ENCODE data around the gene SIK1.
"Not testable (repeated sequence)": the region's sequence is repeated elsewhere in the genome, so short reads cannot be mapped to it uniquely, and the experiment has no call there.

SIK1 gene

DNA sequence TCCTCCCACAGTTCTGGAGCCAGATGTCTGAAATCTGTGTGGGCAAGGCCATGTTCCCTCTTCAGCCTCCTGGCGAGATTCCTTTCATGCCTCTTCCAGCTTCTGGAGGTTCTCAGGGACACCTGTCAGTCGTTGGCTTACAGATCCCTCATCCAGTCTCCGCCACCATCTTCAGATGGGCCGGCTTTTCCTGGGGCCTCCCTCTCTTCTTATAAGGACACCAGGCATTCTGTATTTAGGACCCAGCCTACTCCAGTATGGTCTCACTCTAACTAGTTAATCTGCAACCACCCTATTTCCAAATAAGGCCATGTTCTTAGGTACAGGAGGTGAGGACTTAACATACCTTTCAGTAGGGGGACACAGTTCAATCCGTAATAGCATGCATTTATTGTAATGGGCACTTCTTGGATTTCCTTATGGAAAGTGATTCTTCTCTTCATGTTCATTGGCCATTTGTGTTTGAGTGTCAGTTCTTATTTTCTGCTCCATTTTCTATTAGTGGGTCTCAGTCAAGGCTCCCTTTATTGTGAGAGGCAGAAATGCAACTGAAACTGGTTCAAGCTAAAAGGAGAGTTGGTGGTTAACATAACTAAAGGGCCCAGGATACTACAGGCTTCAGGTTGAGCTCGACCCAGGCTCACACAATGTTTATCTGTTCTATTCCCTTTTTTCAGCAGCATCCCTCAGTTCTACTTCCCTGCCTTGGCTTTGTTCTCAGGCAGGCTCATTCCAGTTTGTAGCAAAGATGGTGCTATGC is 12.6 kb upstream of the SIK1 start:
- DNase-seq (ENCODE audit: low spot score): not testable (repeated sequence)

DNA sequence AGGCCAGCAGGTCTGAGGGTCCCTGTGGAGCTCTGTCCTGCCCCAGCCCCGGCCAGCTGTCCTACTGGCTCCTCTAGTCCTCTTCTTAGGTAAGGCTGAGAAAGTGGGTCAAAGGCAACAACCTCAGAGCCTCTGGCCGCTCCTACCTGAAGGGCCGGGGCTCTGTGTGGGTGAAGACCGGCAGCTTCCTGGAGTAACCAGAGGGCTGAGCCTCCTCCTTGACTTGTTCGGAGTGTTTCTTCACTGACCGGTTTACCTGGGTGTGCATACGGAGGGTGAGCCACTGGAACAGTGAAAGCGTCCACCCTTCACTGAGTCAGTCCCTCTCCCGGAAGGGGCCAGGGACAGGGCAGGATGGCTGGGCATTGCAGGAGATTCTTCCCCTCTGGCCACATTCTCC is 9.3 kb upstream of the SIK1 start:
- not testable (repeated sequence) for DNase-seq (ENCODE audit: low spot score)

DNA sequence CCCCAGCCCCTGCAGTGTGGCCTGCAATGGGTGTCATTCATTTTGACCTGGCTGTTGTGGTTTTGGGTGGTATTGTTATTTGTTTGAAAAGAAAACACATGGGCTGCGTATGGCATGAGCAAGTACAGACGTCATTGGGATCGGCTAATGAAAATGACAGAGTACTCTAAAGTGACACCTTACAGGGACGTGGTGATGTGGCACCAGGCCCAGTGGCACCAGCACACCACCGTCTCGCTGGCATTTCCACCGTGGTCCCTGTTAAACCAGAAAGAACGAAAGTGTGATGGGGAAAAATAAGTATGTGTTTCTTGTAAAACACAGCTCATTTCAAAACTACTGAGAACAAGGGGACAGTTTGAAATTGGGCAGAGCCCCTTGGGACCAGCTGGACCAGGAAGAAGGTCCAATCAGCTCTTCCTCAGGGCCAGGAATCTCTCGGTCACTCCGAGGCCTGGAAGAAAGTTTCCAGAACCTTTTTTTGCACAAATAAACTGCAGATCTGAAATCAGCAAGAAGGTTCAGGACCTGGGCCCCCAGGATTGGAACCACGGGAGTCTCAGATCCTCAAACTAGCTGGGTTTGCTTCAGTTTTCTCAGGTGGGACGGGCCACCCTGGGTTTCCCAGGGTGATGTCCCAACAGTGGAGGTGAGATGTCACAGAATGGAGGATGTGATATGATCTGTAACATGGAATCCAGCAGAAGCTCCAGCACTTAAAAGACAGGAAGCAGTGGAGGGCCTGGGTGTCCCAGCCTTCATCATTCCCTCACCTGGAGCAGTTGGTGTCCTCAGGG is 6.6 kb upstream of the SIK1 start:
- DNase-seq (ENCODE audit: low spot score): not testable (repeated sequence)

DNA sequence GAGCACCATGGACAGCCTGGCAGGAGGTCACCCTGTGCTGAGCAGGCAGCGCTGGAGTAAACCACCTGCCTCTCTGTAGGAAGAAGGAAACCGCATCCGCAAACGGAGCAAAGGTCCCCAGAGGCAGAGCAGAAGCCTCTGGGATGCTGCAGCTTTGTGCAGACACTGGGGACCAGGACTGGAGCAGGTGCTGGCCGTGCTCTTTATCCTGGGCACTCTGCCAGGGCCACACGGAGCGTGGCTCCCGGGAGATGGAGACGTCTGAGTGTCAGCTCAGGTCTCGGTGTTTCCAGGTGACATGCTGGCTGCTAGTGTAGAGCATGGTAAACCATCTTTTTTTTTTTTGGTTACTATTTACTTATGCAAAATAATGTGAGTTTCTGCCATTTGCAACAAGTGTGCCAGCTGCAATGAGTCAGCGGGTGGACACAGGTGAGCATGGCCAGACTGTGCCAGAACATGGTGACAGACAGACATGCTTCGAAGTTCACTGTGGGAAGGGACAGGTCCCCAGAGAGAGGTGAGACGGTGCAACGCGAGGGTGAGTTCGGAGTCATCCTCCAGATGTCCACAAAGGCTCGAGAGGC is 4.0 kb upstream of the SIK1 start:
- not testable (repeated sequence) for DNase-seq (ENCODE audit: low spot score)

DNA sequence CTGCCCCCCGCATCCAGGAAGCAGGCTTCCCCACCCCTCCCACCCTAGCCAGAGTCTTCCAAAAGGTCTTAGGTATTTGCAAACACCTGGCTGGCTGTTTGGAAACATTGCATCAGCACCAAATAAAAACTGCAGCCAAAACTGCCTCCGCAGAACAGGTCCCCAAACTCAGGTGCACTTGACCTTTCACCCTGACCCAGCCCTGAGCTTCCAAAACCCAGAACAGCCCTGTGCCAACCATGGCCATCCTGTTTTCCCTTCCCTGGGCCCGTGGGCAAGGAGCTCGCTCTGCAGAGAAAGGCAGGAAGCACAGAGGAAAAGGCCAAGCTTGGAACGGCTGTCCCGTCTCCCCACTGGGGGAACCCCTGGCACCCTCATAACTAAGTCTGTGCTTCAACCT is 2.0 kb upstream of the SIK1 start:
- not testable (repeated sequence) for DNase-seq (ENCODE audit: low spot score)

DNA sequence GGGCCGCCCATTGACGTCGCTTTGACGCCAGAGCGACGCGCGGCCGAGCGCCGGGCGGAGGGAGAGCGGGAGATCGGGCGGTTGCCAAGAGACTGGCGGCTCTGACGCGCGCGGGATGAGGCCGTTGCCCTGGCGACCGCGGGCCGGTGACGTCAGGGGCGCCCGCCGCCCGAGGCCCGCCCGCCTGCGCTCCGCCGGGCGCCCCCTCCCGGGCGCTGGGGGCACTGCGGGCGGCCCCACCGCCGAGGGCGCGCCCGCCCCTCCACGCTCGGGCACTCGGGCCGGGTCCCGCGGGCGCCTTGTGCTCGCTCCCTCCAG is 270 bp upstream of the SIK1 start:
- DNase-seq (ENCODE audit: low spot score): not testable (repeated sequence)

DNA sequence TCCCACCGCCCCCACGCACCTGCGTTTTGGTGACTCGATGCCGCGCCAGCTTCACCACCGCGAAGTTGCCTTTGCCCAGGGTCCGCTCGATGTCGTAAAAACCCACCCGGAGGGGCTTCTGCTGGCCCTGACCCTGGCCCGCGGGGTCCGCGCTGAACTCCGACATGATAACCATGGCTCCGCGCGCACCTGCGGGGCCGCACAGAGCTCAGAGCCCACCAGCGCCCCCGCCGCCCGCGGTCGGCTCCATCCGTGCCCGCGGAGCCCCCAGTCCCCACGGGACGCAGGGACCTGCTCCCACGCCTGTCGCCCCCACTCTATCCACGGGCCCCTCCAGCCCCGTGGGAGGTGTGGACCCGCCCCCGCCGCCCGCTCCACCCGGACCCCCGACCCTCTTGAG is 927 bp downstream of the SIK1 start:
- not testable (repeated sequence) for DNase-seq (ENCODE audit: low spot score)

DNA sequence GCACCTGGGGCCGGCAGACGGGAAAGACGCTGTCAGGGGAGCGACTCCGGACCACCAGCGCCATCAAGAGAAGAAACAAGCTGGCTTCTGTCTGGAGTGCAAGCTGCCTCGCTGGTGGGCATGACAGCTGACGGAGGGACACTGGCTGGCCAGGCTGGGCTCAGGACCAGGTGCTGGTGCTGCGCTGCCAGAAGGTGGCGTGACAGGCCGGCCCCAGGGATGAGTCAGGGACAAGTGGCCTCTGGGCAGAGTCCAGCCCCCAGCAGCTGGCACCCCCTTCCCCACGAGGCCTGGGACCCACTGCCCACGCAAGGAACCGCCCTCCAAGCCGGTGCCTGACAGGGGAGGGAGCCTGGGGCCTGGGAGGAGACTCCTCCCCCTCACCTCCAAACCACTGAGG is 7.5 kb downstream of the SIK1 start:
- DNase-seq (ENCODE audit: low spot score): not testable (repeated sequence)

DNA sequence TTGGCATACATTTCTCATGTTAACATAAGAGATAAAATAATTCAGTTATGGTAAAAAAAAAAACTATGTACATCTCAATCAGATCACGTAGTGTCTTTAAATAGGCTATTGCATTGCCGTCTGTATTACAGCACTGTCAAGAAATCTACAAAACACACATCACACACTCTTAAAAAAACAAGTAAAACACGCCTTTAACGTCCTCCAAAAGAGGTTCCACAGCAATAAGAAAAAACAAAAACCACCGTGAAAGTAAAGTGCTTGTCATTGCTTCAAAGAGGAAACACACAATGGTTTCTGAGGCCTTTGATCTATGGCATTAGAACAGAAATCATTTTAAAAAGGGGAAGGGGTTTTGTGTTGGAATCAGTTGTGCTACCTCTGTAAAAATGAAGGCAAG is 12.4 kb downstream of the SIK1 start:
- DNase-seq (ENCODE audit: low spot score): not testable (repeated sequence)

DNA sequence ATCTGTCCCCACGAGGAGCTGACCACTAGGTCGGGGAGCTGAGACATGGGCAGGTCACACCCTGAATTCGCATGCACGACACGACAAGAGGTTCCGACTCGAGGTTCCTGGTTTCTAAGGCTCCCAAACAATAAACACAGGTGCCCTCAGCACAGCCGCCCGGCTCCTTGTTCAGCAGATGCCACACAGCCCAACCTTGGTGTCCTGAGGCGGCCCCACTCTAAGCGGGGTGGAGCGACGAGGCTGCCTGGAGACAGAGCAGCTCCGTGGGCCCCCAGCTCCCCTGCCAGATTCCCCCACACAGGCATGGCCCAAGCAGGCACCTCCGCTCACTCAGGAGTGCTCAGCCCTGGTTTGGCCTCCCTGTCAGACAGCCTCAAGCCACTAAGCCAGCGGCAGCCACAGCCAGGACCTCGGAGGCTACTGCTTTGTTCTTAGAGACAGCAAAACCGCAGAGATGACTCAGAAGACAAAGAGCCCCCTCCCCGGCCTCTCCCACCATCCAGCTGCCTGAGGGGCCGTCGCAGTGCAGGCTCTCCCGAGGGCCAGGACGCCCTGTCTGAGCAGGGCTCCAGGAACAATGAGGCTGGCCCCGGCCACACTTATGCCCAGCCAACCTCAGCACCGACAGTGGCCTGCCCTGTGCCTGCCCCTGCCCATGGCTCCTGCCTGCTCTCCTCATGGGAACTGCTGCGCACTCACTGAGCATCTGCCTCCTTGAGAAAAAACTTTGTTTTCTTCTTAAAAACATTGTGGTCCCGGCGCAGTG is 14.7 kb downstream of the SIK1 start:
- DNase-seq (ENCODE audit: low spot score): not testable (repeated sequence)

DNA sequence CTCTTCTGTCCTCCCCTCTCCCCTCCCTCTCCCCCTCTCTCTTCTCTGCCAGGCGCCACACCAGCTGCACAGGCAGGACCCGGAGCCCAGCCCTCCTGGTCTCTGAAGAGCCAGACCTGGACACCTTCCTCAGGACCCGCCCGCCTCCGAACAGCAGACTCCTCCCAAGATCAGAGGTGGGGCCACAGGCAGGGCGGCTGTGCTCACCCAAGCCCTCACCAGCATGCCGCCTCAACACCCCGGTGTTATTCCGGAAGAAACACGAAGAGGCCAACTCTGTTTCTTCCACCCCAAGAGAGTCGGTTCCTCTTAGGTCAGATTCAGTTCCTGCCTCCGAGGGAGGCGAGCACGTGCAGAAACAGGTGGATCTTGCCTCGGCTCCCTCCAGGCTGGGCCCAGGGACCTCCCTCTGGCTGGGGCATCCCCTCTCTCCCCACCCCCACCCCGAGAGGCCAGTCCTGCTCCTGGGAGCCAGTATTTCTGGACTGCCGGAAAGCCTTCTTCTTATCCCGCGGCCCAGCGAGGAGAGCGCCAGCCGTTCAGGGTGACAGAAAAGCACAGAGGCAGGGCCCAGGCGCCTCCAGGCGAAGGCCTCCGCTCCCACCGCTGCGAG is 16.4 kb downstream of the SIK1 start:
- not testable (repeated sequence) for DNase-seq (ENCODE audit: low spot score)

DNA sequence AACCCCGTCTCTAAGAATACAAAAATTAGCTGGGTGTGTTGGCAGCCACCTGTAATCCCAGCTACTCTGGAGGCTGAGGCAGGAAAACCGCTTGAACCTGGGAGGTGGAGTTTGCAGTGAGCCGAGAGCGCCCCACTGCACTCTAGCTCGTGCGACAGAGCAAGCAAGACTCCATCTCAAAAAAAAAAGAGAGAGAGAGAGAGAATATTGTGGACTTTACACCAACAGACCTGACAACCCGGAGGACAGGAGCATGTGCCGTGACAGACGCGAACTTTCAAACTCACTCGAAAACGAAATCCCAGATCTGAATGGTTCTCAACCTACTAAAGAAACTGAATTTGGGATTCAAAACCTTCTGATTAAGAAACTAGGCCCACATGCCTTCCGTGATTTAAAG is 19.8 kb downstream of the SIK1 start:
- not testable (repeated sequence) for DNase-seq (ENCODE audit: low spot score)

DNA sequence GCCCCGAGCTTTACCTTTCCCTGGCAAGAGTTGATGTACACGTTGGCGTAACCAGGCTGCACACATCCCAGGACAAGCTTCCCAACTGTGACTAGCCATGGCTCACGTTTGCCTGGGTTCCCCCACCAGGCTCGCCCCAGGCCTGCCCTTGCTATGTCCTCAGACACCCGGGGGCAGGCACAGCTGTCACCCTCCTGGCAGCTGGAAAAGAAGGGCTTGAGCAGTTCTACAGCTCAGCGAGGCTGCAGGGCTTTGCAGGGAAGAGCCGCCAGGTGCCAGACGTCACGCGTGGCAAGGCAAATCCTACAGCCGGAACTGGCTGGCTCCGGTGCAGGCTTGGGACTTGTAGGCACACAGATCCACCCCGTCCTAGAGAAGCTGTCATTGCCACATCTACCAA is 22.5 kb downstream of the SIK1 start:
- not testable (repeated sequence) for DNase-seq (ENCODE audit: low spot score)

DNA sequence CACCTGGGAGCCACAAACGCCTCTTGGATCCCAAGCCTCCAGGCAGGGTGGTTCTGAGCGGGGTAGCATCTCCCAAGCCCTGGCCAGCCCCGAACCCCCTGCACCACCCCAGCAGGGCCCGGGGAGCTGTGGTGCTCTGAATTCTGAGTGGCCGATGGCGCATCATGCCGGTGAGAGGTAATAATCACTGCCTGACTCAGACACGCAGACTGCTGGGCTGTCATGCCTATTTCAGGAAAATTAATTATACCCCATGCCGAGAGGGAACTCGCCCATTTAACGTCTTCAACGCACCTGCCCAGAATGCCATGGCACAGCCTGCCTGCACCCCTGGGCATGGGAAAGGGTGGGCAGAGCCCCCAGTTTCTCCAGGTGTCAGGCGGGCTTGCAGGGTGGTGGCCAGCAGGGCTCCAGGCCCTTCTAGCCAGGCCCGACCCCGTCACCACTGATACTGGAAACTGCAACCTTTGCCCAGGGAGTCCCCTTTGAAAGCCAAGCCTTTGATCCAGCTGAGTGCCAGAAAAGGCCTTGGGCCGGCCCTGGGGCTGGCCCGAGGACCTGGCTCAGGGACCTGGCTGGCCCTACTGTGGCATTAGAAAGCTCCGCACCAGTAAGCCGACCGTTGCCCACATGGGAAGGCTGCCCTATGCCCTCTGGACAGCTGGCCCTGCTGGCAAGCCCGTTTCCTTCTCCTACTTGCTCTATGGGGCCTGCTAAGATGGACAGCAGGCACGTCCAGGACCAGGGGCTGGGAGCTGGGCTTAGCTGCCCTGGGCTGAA is 23.1 kb downstream of the SIK1 start:
- not testable (repeated sequence) for DNase-seq (ENCODE audit: low spot score)

DNA sequence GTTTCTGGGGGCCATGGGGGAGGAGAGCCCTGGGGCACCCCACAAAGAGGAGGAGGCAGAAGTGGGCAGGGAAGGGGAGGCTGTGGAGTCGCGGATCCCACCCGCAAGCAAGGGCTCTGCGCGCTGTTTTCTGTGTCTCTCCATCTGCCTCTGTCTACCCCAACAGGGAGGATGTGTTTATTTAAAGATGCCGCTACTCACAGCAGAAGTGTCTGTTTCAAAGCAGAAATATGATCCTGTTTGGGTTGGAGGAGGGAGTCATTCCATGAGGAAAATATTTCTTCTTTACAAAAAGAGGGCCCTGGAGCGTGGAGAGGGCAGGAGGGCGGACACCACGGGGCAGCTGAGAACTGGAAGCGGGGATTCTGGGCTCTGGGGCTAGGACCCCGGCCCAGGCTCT is 25.8 kb downstream of the SIK1 start:
- DNase-seq (ENCODE audit: low spot score): not testable (repeated sequence)

DNA sequence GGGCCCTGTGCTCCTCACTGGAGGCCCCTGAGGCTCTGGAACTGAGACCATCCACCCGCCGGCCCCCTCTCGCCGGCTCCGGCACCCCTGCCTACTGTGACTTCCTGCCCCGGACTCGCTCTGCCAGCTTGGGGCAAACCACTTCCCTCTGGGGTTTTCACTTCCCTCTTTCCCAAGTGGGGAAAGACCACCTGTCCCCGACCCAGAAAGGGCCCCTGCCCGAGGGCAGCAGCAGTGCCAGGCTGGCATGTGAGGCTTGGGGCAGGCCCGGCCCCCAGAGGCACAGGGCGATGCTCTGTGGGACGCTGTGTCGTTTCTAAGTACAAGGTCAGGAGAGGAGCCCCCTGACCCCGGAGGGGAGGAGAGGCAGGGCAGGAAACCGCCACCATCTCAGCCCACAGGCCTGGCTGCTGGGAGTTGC is 27.3 kb downstream of the SIK1 start:
- not testable (repeated sequence) for DNase-seq (ENCODE audit: low spot score)

DNA sequence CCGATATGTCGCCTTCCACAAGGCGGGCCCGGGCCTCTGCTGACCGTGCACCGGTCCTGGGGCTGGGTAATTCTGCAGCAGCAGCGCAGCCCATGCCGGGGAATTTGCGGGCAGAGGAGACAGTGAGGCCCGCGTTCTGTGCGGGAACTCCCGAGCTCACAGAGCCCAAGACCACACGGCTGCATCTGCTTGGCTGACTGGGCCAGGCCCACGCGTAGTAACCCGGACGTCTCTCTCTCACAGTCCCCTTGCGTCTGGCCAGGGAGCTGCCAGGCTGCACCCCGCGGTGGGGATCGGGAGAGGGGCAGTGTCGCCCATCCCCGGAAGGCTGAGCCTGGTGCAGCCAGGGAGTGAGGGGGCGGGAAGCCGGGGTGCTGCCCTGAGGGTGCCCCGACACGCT is 27.8 kb downstream of the SIK1 start:
- DNase-seq (ENCODE audit: low spot score): not testable (repeated sequence)

DNA sequence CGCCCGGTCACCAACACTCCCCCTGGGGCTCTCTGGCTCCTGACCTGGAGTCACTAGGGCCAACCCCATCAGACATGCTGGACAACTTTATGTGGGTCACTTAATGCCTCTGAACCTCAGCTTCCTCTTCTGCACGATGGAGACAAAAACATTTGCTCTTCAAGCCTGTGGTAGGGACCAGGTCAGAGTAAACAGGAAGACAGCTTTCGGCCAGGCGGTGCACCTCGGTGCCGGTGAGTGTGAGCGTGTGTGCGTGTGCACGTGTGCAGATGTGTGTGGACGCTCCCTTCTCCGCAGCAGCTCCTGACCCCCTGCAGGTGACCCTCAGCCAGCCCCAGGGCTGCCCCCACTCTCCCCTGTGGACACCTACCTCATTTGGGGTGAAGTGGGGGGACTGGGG is 28.4 kb downstream of the SIK1 start:
- DNase-seq (ENCODE audit: low spot score): not testable (repeated sequence)

DNA sequence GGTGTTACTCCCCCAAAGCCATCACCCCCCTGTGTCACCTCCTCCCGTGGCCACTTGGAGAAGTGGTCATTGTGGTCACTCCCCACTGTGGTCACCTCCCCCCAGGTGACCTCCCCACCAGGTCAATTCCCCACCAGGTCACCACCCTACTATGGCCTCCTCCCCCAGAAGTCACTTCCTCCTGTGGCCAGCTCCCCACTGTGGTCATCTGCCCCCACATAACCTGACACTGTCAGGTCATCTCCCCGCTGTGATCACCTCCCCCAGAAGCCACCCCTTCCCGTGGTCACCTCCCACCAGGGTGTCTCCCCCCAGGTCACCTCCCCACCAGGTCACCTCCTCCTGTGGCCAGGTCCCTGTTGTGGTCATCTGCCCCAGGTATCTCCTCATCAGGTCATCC is 28.9 kb downstream of the SIK1 start:
- DNase-seq (ENCODE audit: low spot score): not testable (repeated sequence)

DNA sequence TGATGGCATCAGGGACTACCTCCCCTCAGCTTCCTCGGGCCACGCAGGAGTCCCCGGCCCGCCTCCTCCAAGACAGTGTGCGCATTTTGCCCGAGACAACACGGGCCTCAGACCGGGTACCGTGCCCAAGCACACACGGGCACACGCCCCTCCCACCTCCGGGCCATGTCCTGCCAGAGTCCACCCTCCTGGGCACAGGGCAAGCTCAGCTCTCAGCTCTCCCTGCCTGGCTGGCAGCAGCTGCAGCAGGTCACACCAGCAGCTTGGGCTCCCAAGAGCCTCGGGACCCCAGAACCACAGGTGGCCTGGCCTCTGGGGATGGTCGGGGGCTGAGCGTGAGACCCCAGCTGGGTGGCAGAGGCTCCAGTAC is 29.5 kb downstream of the SIK1 start:
- DNase-seq (ENCODE audit: low spot score): not testable (repeated sequence)

Measured in globus pallidus (tissue), 1 donor.